Upper lobe of left lung (tissue), 4 donors: ENCODE results near the gene TMEM123.

Experiments used
- CTCF ChIP-seq, 6 experiments: fragments of 450-650 bp in 4 of 6; fragments of 200-600 bp in 2 of 6; sonication (generic) in 2 of 6; IDR thresholded peaks; one replicate each; pipeline ENCODE4 v1.5.1; 2016 to 2019; ENCODE audit warnings: antibody characterized with exemption in 6 of 6
- POLR2A ChIP-seq, 4 donors: fragments of 450-650 bp; IDR thresholded peaks; one replicate each; pipeline ENCODE4 v1.5.1; 2016 to 2017; ENCODE audit warnings: antibody characterized with exemption in 4 of 4, mild to moderate bottlenecking in 2 of 4

- no peak for TF ChIP-seq CTCF (IDR thresholded peaks at IDR 0.05)
- no peak for TF ChIP-seq POLR2A (IDR thresholded peaks at IDR 0.05)
Measured at GRCh38 chr11:102385085-102386007, 67.2 kb downstream of the TMEM123 start.
